HG03520 (cell line): Measurements from ENCODE around the gene ZDHHC17.

ENCODE experiments used
- ATAC-seq: cut with Tn5 transposase; IDR thresholded peaks from one replicate; pipeline ENCODE4 v1.9.1; 2021; ENCODE audit warnings: mild to moderate bottlenecking, moderate library complexity; ENCODE audit not compliant: unreplicated experiment

Gene ZDHHC17

DNA sequence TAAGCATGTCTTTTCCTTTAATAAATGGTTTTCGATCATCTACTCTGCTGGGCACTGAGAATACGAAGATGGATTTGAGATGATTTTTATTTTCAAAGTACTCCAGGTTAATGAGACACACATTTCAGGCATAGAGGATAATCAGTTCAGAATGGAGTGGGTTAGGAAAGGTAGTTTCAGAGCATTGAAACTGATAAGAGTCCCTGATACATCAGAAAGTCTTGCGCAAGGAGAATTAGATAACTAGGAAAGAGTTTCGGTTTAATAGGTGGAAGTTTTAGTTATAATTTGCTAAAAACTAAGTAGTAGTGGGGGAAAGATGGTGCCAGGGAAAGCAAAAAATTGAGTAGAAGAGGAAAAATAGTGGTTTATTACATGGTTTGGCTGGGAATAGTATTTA, 50.1 kb downstream of the ZDHHC17 start:
- no peak for ATAC-seq

DNA sequence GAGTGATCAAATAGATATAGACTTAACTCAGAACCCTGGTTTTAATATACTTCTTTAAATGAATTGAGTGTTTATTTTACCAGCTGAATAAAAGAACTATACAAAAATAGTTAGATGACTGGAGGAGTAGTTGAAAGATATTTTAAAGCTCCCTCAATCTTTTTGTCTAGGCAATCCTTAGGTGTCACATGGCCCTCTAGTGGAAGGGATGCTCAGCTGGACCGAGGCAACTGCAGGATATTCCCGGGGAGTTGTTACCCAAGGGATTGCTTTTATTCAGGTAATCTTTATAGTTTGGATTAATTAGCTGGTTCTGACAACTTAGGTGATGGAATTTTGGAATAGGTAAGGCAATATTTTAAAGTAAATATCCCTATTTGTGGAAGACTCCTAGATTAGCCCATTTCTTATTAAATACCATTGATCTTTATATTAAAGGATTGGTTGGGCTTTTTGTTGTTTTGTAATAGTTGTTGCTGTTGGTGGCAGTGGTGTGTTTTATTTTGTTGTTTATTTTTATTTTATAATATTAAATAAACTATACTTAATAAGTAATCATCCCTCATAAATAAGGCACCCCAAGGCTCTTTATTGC, 57.1 kb downstream of the ZDHHC17 start:
- no peak for ATAC-seq

DNA sequence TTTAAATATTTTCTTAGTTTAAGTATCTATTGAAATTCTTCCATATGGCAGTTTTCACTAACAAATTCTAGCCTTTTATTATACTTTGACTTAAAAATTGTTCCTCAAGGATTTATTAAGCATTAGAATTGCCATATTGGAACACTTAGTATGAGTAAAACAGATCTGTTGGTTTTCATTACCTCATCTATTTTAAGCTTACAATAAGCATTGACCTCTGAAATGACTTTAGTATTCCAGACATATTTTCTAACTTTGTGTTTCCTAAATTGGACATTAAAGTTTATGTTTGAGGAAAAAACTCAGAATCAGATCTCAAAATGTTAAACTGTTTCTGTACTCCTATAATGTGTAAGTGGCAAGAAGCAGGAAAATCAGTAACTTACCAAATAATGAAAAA, 66.5 kb downstream of the ZDHHC17 start:
- no peak for ATAC-seq

DNA sequence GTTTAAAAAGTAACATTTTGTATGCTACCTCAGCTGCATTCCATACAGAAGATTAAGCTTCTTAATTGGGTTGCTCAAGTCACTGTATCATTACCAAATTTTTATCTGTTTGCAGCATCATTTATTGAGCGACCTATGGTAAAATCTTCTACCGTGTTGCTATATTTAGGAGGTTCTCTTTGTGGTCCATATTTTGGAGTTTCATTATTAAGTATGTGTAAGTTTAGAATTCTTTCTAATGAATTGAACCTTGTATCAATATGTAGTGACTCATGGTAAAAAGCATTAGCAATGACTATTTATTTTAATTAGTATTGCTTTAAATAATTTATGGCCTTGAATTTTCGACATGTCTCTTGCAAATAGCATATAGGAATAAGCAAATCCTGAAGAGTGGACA, 72.7 kb downstream of the ZDHHC17 start:
- no peak for ATAC-seq

DNA sequence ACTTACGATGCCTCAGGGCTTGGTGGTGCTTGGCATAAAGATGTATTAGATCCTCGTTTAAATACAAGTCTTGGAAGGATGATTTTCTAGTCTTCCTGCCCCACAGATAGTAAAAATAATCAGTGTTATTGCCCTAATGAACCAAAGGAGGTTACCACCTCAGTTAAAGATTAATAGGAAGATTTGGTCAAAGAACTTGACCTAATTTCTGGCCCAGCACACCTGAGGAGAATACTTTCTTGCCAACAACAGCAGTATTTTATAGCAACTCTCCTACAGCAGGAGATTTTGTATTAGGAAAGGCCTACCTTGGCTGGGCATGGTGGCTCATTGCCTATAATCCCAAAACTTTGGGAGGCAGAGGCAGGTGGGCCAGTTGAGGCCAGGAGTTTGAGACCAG, 83.3 kb downstream of the ZDHHC17 start:
- ATAC-seq = no peak

DNA sequence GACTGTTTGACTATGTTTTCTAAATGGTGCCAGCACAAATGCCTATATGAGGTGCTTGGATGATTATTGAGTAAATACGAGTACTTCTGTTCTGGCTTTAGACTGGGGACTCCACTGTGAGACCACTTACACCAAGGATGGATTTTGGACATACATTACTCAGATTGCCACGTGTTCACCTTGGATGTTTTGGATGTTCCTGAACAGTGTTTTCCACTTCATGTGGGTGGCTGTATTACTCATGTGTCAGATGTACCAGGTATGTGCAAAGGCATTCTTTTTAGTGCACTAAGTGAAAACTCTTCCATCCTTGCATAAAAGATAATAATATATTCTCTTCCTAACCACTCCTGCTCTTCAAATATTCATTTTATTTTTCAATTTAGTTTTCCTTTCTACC, 84.2 kb downstream of the ZDHHC17 start:
- ATAC-seq = no peak

DNA sequence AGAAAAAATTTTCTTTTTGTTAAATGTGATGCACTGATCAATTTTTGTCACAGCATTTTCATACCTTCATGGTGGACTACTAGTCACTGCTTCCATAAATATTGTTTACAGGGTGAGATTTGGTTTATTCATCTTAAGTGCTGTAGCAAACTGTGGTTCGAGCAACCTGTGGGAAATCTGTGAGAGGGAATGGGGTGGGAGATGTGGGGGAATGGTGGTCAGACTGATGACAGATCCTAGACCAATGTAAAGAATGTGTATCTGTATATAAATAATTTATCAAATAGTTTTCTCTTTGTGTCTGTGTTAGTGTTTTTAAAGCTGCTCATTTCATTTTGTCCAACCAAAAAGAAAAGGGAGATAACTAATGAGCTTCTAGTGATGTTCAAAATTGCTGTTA, 88.2 kb downstream of the ZDHHC17 start:
- ATAC-seq = no peak

DNA sequence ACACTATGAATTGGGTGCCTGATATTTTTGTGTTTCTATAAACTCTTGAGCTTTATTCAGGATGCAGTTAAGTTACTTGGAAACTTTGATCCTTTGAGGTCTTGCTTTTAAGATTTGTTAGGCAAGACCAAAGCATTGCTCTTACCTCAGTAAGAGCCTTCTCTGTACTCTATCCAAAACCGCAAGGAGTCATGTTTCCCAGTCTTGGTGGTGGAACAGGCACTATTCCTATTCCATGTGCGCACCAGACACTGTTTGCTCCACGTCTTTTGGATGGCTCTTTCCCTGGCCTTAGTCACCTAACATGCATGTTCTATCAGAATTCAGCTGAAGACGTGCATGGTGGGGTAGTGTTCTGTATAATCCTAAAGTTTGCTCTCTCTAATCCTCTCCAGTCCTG, 91.4 kb downstream of the ZDHHC17 start:
- ATAC-seq = no peak

DNA sequence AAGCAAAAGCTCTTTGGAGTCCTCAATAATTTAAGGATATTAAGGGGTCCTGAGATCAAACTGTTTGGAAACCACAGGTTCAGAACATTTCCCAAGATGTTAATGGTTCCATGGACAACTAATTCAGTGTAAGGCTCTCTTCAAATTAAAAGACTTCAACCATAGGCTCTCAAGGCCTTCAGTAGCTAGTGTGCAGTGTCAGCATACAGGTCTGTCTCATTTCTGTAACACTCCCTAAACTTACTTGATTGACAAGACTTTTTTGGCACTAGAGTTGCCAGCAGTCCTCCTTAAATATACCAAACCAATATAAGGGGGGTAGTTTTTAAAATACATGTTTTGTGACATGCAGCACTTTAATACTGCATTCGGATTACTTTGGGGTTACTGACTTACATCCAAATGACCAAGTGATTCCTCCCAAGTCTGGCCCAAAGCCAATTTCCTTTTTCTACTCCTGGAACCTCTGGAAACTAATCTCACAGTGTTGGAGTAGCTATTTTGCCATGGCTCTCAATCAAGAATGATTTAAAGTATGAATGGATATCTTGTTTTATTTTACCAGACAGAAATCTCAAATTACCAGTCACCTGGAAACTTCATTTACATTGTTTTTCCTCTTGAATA, 92.2 kb downstream of the ZDHHC17 start:
- ATAC-seq = no peak

DNA sequence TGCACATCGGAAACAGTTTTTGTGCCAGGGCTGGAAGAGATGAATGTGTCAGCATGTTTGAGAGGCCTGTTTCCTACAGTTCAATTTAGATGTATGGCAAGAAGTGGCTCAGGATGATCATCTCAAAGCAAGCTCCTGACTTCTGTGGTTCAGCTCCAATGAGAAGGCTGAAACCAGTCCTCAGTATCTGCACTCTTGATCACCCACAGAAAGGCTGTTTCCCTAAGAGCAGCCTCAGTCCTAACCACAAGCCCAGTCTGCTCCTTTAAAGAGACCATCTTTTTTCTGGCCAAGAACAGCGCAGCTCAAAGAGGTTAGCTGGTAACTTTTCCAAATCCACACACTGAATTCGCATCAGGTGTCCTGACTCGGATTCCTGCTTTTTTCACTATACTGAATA, 95.7 kb downstream of the ZDHHC17 start:
- ATAC-seq = no peak

DNA sequence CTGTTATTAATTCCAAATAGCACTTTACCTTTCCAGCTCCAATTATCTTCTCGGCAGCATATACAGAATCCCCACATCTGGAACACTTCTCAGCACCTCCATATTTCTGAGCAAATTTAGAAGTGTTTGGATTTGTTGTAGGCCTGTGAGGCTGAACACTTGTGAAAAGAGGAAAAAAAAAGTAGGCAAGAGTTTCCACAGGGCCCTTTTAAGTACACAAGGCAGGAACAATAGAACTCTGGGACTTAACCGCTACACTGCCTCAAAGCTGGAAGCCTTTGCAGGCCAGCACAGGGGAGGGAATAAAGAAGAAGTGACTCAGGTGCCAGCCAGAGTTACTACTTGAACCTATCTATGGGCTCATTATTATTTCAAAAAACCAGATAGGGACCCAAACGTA, 96.3 kb downstream of the ZDHHC17 start:
- no peak for ATAC-seq

DNA sequence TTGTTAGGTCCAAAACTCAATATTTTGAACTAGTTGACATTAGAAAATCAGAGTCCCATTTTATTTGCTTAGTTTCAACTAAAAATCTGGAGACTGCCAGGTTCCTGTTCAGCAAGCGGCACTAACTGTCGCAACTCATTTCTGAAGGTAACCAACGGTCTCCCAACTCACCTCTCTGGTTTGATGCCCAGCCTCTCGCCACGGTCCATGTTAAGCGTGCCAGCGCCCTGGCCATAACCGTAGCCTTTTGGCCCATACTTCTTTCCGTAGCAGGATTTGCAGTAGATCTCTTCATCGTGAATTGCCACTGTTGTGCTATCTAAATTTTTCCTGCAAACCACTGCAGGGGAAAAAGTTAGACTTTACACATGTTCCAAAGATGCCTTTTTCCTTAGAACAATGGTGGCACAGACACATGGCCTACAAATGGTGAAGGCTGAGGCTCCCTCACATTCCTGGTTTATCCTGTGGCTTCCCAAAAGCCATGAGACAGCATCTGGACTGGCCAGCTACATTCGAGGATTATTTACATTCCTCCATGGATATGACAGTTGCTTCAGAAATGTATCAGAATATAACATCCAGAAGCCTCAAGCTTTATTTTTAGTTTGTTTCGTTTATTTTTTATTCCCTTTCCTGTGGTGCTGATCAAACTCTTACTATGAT, 99.2 kb downstream of the ZDHHC17 start:
- ATAC-seq = no peak

DNA sequence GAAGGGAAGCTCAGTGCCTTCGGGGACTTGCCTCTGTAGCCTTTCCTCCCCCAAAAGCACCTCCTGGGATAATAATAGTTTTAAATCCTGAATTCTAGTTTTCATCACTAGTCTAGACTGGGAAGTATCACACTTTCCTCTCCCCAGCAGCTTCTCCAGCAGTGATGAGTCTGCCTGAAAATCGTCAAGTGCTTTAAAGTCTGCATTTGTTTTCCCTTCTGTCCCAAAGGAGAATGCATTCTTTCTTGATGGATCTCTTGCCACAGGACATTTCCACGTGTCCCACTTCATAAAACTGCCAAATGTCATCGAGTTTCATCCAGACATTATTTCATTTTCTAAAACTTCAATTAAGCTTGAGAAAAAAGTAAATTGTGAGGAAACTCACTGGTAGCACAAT, 99.9 kb downstream of the ZDHHC17 start:
- ATAC-seq = no peak

DNA sequence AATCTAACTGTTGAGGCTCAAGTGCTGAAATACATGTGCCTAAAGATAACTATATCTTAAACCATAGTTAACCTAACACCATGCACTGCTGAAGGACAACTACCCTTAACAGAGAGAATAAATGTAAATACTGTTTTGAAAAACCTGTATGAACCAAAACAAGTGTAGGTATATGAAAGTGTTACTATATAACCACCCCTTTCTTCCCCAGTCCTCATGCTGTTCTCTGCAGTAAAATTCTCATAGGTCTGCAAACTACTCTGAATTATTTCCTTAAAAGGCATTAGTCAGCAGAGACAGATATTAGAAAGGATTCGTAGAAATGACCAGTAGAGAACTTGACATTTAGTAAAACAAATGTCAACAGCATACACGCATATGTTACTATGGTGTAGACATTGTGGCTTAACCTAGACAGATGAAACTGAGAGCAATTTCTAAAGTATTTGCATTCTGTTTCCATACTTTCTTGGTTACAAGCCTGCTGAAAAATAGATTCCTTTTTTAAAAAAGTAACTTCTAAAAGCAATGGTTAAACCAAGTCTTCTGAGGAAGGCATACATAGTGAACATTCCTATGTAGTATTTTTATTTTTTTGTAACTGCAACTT, 101.0 kb downstream of the ZDHHC17 start:
- peak; percentile 90 for ATAC-seq

DNA sequence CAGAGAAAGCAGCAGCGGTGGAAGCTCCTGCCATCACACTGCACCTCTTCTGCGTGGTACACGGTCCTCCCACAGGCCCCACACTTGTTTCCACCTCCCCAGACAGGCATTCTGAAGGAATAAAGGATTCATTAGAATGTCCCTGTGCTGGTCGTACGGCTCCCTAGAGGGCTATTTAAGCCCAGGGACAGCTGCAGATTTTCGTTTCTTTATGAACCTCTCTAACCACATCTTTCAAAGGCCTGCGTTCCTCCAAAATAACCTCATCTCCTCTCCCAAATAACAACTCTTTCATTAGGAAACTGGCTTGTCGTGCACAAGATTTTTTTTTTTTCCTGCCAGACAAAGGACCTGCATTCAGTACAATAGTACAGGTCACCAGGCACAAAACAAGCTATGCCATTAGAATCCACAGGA, 102.2 kb downstream of the ZDHHC17 start:
- no peak for ATAC-seq

DNA sequence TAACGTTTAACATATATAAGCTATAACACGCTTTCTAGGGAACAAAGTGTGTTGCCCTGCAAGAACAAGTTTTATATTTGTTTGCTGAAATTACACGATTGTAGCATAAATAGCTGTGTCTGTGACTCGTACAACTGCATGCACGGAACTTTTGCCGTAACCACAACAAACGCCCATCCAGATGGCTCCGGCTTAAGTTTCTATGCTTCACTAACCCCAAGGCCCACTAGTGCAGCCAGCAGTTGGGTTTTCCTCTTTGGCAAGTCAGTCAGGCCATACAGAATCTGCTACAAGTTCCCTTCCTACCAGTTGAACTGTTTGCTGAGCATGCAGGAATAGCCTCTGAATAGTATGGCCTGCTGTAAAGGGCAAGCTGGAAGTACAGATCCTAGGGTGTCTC, 102.8 kb downstream of the ZDHHC17 start:
- no peak for ATAC-seq

DNA sequence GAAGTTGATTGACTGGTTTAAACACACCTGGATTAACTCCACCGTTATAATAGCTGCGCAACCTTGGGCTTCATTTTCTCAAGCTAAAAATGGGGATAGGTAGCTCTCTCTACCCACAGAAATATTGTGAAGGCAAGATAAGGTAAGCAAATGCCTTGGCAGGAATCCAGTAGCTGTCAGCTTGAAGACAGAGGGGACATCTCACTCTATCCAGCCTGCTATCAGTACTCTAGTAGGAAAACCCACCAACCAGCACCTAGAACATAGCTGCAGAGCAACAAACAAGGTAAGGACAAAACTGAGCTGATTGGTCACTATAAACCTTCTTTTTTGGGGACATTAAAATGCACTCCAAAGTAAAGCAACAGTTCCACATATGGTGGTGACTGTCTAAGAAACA, 107.2 kb downstream of the ZDHHC17 start:
- ATAC-seq = no peak

DNA sequence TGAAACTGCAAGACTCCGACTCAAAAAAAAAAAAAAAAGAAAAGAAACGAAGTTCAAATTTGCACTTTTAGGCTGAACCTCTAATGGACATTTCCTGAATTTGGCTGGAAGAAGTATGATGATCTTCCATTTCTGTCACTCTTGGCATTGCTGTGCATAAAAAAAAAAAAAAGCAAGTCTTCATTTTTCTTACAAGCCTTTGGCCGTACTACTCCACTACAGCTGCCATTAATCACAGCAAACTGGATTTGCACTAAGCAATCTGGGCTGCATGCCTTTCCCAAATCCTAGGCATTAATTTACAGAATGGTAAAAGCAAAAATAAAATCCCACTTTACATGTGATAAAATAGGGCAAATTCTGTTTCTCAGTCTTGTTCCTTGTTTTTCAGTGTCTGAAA, 107.8 kb downstream of the ZDHHC17 start:
- ATAC-seq = no peak

DNA sequence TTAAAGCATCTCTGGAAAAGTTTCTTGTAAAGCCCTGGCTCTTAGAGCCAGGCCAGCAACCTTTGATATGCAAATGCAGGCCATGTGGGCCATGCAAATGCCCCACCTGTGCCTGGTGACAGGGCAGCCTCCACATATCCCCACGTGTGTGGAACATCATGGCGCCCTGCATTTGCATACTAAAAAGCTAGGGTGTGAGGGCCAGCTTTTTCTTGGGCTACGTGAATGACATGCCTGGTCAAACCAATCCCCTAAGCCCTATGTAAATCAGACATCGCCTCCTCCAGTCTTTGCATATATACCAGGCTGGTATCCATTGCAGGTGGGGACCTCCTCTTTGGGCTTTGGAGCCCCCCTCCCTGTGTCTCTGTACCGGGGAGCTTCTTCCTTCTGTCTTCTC, 108.5 kb downstream of the ZDHHC17 start:
- ATAC-seq = no peak

DNA sequence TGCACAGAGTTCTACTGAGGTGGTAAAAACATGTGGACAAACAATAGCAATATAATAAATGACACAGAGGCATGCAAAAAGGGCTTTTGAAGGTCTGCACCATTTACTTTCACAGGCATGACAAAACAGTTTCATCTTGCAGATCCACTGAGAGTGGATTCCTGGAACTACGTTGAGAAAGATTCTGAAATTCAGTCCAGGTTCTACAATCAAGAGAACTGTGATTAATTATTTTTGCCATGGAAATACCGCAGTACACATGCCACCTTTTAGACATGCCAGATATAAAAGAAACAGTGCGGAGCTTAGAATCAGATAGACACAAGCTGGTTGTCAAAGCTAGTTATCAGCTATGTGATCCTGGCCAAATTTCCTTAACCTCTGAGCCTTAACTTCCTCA, 110.1 kb downstream of the ZDHHC17 start:
- no peak for ATAC-seq

DNA sequence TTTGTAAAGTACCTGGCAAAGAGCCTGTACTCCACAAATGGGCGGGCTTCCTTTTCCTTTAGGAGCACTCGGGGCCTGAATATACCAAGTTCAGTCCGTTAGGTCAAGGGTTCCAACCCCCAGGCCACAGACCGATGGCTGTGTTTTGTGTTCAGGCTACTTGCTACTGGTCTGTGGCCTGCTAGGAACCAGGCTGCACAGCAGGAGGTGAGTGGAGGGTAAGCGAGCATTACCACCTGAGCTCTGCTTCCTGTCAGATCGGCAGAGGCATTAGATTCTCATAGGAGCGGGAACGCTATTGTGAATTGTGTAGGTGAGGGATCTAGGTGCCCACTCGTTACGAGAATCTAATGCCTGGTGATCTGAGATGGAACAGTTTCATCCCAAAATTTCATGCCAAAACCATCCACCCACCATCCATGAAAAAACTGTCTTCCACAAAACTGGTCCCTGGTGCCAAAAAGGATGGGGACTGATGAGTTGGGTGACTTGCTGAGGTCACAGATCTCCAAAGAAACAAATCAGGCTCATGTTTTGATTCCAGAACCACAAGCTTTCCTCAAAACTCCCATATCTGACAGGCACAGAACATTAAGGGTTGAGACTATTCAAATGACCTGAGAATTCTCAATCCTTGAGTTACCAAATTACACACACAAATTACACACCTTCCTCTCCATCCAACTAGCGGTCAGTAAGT, 110.7 kb downstream of the ZDHHC17 start:
- ATAC-seq = no peak
